A549 (cell line): Measurements from ENCODE around the gene RTP5.

Experiments used
- CEBPB ChIP-seq, 2 experiments: fragments of >200 bp in 1 of 2; sonication (Bioruptor Twin) in 1 of 2; formaldehyde crosslinking in 1 of 2; IDR thresholded peaks; 2 replicates each; pipeline ENCODE4 v1.6.1; 2012 to 2016
- CHD2 ChIP-seq: fragments of 150-350 bp; IDR thresholded peaks from 2 replicates; pipeline ENCODE4 v1.6.1; 2014; ENCODE audit warnings: low read length; ENCODE audit not compliant: partially characterized antibody
- EP300 ChIP-seq, 2 experiments: fragments of >200 bp; sonication (Bioruptor Twin); formaldehyde crosslinking; IDR thresholded peaks; 2 replicates in 1 of 2; 3 replicates in 1 of 2; pipeline ENCODE4 v1.6.1; 2016 to 2017
- HDAC2 ChIP-seq: fragments of 200-600 bp; sonication (generic); IDR thresholded peaks from 2 replicates; pipeline ENCODE4 v1.6.1; 2016
- JUNB ChIP-seq: fragments of >200 bp; sonication (Bioruptor Twin); formaldehyde crosslinking; IDR thresholded peaks from 2 replicates; pipeline ENCODE4 v1.6.1; 2016
- MAFK ChIP-seq: fragments of 450-650 bp; IDR thresholded peaks from 2 replicates; pipeline ENCODE4 v1.6.1; 2014; ENCODE audit not compliant: partially characterized antibody
- POLR2A ChIP-seq: IDR thresholded peaks from 2 replicates; pipeline ENCODE4 v1.6.1; 2012; ENCODE audit warnings: mild to moderate bottlenecking, low read length
- POLR2AphosphoS2 ChIP-seq: conservative IDR thresholded peaks from 2 replicates; pipeline ENCODE4 v1.6.1; 2012; ENCODE audit warnings: low read length, improper control_type of control experiment, inconsistent platforms
- SMC3 ChIP-seq: fragments of >200 bp; sonication (Bioruptor Twin); formaldehyde crosslinking; IDR thresholded peaks from 3 replicates; pipeline ENCODE4 v1.6.1; 2018; ENCODE audit warnings: inconsistent platforms
- TF ChIP-seq, protein P1 (sequence below): fragments of >200 bp; sonication (Bioruptor Twin); formaldehyde crosslinking; IDR thresholded peaks from 3 replicates; pipeline ENCODE4 v1.5.1; 2016
- TF ChIP-seq, protein P2 (sequence below): fragments of >200 bp; sonication (Bioruptor Twin); formaldehyde crosslinking; IDR thresholded peaks from 2 replicates; pipeline ENCODE4 v1.6.1; 2016
- TF ChIP-seq, protein P3 (sequence below): fragments of 450-650 bp; IDR thresholded peaks from 2 replicates; pipeline ENCODE4 v1.6.1; 2014; ENCODE audit warnings: antibody characterized with exemption

DNA sequence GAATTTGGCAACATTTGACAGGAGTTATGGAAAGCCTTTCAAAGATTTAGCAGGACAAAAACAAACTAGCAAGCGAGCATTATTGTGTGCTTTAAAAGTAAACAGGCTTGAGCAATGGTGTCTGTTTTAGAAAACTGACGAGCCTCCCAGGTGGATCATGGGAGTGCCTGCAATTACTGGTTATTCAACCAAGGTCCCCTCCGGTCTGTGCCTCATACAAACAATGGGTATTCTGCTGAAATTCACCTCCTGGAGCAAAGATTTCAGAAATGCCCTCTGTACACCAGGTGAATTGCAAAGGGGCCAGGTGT is 22.4 kb downstream of the RTP5 start:
- TF ChIP-seq, protein P1, sequence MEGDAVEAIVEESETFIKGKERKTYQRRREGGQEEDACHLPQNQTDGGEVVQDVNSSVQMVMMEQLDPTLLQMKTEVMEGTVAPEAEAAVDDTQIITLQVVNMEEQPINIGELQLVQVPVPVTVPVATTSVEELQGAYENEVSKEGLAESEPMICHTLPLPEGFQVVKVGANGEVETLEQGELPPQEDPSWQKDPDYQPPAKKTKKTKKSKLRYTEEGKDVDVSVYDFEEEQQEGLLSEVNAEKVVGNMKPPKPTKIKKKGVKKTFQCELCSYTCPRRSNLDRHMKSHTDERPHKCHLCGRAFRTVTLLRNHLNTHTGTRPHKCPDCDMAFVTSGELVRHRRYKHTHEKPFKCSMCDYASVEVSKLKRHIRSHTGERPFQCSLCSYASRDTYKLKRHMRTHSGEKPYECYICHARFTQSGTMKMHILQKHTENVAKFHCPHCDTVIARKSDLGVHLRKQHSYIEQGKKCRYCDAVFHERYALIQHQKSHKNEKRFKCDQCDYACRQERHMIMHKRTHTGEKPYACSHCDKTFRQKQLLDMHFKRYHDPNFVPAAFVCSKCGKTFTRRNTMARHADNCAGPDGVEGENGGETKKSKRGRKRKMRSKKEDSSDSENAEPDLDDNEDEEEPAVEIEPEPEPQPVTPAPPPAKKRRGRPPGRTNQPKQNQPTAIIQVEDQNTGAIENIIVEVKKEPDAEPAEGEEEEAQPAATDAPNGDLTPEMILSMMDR = no peak
- TF ChIP-seq EP300 (IDR thresholded peaks at IDR 0.05) (no peak), CHD2 (no peak), CEBPB (IDR thresholded peaks at IDR 0.05) (no peak), POLR2A (no peak), SMC3 (no peak), POLR2AphosphoS2 (no peak), MAFK (no peak), JUNB (no peak), HDAC2 (no peak)
- TF ChIP-seq, protein P2, sequence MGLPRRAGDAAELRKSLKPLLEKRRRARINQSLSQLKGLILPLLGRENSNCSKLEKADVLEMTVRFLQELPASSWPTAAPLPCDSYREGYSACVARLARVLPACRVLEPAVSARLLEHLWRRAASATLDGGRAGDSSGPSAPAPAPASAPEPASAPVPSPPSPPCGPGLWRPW = no peak
- TF ChIP-seq, protein P3, sequence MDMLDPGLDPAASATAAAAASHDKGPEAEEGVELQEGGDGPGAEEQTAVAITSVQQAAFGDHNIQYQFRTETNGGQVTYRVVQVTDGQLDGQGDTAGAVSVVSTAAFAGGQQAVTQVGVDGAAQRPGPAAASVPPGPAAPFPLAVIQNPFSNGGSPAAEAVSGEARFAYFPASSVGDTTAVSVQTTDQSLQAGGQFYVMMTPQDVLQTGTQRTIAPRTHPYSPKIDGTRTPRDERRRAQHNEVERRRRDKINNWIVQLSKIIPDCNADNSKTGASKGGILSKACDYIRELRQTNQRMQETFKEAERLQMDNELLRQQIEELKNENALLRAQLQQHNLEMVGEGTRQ = no peak
